Measurements from ENCODE around the gene NIPSNAP2.

Gene NIPSNAP2

DNA sequence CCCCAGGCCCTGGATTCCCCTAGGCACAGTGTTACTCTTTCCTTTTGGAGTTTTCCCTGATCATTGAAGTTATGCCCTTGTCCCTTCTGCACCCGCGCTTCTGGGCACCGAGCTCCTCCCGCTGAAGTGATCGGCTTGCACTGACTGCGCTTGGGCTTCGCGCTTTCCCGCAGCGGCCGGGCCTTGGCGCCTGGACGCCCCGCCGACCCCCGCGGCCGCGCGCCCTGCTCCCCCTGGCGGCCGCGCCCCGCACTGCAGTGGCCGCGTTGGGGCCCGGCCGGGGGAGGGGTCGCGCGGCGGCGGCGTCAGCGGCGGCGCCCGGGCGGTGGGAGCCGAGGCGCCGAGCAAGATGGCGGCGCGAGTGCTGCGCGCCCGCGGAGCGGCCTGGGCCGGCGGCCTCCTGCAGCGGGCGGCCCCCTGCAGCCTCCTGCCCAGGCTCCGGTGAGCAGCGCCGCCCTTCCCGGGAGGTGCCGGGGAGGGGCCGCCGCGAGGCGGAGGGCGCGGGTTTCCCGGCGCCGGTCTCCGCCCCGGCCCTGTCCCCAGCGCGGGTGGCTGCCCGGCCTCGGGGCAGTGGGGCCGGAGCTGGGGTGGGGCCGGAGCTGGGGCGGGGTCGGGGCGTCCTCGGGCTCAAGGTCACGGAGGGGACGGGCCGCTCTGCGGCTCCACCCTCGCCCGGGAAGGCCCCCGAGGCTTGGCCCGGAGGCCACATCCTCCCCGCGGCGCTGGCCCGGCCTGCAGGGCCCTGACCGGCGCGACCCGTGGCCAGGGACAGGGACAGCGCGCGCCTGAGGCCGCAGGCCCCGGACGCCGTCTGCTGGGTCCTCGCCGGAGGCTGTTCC is at the start of gene NIPSNAP2:
Gene NIPSNAP2 (plus strand): TSS at position 325 of the 839 bp plus-strand sequence. CDS start 25 bp downstream, at position 350.
- peak within 1 kb of the TSS; percentile 72 for H3K4me3 ChIP-seq (ENCODE audit: low read depth, low read length)
- TF ChIP-seq, protein P1, sequence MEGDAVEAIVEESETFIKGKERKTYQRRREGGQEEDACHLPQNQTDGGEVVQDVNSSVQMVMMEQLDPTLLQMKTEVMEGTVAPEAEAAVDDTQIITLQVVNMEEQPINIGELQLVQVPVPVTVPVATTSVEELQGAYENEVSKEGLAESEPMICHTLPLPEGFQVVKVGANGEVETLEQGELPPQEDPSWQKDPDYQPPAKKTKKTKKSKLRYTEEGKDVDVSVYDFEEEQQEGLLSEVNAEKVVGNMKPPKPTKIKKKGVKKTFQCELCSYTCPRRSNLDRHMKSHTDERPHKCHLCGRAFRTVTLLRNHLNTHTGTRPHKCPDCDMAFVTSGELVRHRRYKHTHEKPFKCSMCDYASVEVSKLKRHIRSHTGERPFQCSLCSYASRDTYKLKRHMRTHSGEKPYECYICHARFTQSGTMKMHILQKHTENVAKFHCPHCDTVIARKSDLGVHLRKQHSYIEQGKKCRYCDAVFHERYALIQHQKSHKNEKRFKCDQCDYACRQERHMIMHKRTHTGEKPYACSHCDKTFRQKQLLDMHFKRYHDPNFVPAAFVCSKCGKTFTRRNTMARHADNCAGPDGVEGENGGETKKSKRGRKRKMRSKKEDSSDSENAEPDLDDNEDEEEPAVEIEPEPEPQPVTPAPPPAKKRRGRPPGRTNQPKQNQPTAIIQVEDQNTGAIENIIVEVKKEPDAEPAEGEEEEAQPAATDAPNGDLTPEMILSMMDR (IDR thresholded peaks at IDR 0.05; ENCODE audit: borderline replicate concordance, insufficient read depth, low read depth, low read length), result peak; percentile 68

- TF ChIP-seq, protein P1 (IDR thresholded peaks at IDR 0.05; ENCODE audit: borderline replicate concordance, insufficient read depth, low read depth, low read length), result no peak
- H3K4me3 ChIP-seq (ENCODE audit: low read depth, low read length), result no peak overlapping the region
Observed at GRCh38 chr7:55917771-55918170, 46.6 kb upstream of the NIPSNAP2 start.

- no peak overlapping the region for H3K4me3 ChIP-seq (ENCODE audit: low read depth, low read length)
- TF ChIP-seq, protein P1 (IDR thresholded peaks at IDR 0.05; ENCODE audit: borderline replicate concordance, insufficient read depth, low read depth, low read length), result no peak
Observed at GRCh38 chr7:55928006-55928767, 36.2 kb upstream of the NIPSNAP2 start.

GRCh38 chr7:55931421-55932151 is 32.8 kb upstream of the NIPSNAP2 start:
- no peak overlapping the region for H3K4me3 ChIP-seq (ENCODE audit: low read depth, low read length)
- TF ChIP-seq, protein P1 (IDR thresholded peaks at IDR 0.05; ENCODE audit: borderline replicate concordance, insufficient read depth, low read depth, low read length), result no peak

- TF ChIP-seq, protein P1 (IDR thresholded peaks at IDR 0.05; ENCODE audit: borderline replicate concordance, insufficient read depth, low read depth, low read length), result no peak
- H3K4me3 ChIP-seq (ENCODE audit: low read depth, low read length), result no peak overlapping the region
Observed at GRCh38 chr7:55939514-55940123, 24.8 kb upstream of the NIPSNAP2 start.

DNA sequence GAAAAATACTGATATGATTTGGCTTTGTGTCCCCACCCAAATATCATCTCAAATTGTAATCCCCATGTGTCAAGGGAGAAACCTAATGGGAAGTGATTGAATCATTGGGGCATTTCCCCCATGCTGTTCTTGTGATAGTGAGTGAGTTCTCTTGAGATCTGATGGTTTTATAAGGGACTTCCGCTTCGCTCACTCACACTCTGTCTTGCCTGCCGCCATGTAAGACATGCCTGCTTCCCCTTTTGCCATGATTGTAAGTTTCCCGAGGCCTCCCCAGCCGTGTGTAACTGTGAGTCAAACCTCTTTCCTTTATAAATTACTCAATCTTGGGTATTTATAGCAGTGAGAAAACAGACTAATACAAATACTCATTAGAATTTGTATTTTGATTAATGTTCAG is 17.8 kb upstream of the NIPSNAP2 start:
- TF ChIP-seq, protein P1 (IDR thresholded peaks at IDR 0.05; ENCODE audit: borderline replicate concordance, insufficient read depth, low read depth, low read length), result no peak
- no peak overlapping the region for H3K4me3 ChIP-seq (ENCODE audit: low read depth, low read length)

Data from GM12875 (cell line).